Measurements from ENCODE around the gene C2orf92.
"Not testable (repeated sequence)": the region's sequence is repeated elsewhere in the genome, so short reads cannot be mapped to it uniquely, and the experiment has no call there.

C2orf92 gene

DNA sequence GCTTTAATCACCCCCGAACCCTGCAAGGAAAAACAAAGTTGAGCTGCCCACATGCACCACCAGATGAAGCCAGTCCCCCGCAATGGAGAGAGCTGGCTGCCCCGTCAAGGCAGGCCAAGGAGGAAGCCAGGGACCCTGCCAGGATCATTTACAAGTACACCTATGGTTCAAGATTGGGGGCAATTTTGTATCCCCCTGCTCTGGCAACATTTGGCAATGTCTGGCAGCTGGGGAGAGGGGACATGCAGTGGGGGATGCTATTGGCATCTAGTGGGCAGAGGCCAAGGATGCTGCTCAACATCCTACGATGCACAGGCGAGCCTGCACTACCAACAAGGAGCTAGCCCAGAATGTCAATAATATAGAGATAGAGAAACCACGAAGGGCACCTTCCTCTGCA, 7.6 kb upstream of the C2orf92 start:
- Histone ChIP-seq H3K9ac (ENCODE audit: low read depth, low read length) (peak overlapping the region; percentile 93), H3K27me3 (ENCODE audit: control insufficient read depth, insufficient read depth, low read length) (no peaks in the 10 kb centered on the region), H3K4me2 (ENCODE audit: low read length) (peak overlapping the region; percentile 81), H3K4me3 (ENCODE audit: low read length) (peak overlapping the region; percentile 71), H3K9me3 (replicated peaks; ENCODE audit: low read length) (no peaks in the 10 kb centered on the region), H3K4me1 (ENCODE audit: control insufficient read depth, insufficient read depth, low read length) (peaks cover 29% of the 10 kb centered on the region), H3K36me3 (ENCODE audit: insufficient read depth, low read length) (peaks cover 27% of the 10 kb centered on the region)

DNA sequence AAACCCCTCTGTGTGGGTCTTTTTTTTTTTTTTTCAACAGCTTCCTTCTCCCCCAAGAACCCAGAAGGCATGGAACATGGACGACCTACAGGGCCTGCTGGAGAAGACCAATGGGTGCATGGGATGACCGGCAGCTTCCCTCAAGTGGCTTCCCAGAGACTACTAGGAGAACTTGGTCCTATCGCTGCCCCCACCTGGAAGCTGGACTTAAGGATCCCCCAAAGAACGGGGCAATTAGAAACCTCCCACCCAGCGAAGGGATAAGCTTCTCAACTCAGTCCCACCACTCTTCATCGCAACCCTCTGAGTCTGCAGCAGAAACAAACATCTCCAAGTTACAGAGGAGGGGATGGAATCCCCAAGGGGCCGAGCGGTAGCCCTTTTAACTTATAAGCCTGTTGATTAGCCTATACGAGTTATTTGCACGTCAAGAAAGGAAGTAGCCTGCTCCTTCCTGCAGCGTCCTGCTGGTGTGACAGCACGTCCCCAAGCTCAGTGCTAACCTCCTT, 7.1 kb upstream of the C2orf92 start:
- Histone ChIP-seq H3K4me3 (ENCODE audit: low read length) (peak overlapping the region; percentile 71), H3K9me3 (replicated peaks; ENCODE audit: low read length) (no peaks in the 10 kb centered on the region), H3K27me3 (ENCODE audit: control insufficient read depth, insufficient read depth, low read length) (no peaks in the 10 kb centered on the region), H3K4me1 (ENCODE audit: control insufficient read depth, insufficient read depth, low read length) (peaks cover 29% of the 10 kb centered on the region), H3K4me2 (ENCODE audit: low read length) (peak overlapping the region; percentile 81), H3K9ac (ENCODE audit: low read depth, low read length) (peak overlapping the region; percentile 93), H3K36me3 (ENCODE audit: insufficient read depth, low read length) (peaks cover 22% of the 10 kb centered on the region)

DNA sequence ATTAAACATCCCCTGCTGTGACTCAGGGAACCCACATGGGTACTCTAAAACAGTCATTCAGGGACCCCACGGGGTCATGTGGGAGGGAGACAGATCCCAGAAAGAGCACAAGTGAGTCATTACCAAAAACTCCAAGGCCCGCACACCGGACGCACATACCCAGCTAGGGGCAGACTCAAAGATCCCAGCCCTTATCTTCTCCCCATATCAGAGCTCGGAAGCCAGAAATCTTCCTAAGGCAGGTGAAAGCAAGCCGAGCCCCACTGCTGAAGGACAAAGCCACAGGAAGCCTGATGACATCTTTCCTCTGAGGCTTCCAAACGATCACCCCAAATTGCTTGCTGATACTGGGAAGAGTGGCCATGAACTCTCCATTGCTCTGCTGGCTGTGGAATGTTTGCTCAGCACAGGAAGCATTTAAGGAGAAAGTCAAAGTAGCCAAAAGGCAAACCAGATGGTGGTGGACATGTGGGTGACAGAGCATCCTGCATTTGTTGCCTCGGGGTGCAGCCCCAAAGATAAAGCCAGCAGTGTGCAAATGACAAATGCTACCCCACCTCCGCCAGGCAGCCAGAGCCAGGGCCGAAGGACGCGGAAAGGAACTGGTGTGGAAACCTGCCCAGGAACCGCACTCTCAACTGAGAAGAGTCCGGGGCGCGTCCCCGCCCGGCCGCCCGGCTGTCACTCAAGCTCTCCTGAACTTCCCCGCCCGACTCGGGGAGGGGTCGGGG, 6.5 kb upstream of the C2orf92 start:
- H3K36me3 ChIP-seq (ENCODE audit: insufficient read depth, low read length): peaks cover 16% of the 10 kb centered on the region
- H3K4me3 ChIP-seq (ENCODE audit: low read length): peak overlapping the region; percentile 71
- peak overlapping the region; percentile 93 for H3K9ac ChIP-seq (ENCODE audit: low read depth, low read length)

DNA sequence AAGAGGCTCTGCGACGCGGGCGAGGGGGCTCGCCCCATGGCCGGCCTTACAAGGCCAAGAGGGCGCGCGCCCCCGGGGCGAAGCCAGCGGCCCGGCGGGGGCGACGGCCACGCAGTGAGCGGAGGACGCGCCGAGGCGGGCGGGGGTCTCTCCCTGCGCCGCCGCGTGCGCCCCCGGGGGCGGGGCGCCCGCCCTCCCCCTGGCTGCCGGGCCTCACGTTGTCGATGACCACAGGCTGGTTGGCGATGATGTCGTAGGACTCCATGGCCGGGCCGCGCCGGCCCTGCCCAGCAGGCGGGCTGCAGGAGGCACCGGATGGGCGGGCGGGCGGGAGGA, 5.9 kb upstream of the C2orf92 start:
- H3K36me3 ChIP-seq (ENCODE audit: insufficient read depth, low read length): peaks cover 11% of the 10 kb centered on the region
- H3K9ac ChIP-seq (ENCODE audit: low read depth, low read length): peak overlapping the region; percentile 93
- H3K4me2 ChIP-seq (ENCODE audit: low read length): peak overlapping the region; percentile 81
- H3K27me3 ChIP-seq (ENCODE audit: control insufficient read depth, insufficient read depth, low read length): no peaks in the 10 kb centered on the region
- no peaks in the 10 kb centered on the region for H3K9me3 ChIP-seq (replicated peaks; ENCODE audit: low read length)
- H3K4me3 ChIP-seq (ENCODE audit: low read length): peak overlapping the region; percentile 71
- H3K4me1 ChIP-seq (ENCODE audit: control insufficient read depth, insufficient read depth, low read length): peaks cover 29% of the 10 kb centered on the region

More for the DNA sequence above, 6.5 kb upstream of the C2orf92 start:
- H3K4me1 ChIP-seq (ENCODE audit: control insufficient read depth, insufficient read depth, low read length): peaks cover 29% of the 10 kb centered on the region
- H3K27me3 ChIP-seq (ENCODE audit: control insufficient read depth, insufficient read depth, low read length): no peaks in the 10 kb centered on the region
- H3K4me2 ChIP-seq (ENCODE audit: low read length): peak overlapping the region; percentile 81
- no peaks in the 10 kb centered on the region for H3K9me3 ChIP-seq (replicated peaks; ENCODE audit: low read length)

DNA sequence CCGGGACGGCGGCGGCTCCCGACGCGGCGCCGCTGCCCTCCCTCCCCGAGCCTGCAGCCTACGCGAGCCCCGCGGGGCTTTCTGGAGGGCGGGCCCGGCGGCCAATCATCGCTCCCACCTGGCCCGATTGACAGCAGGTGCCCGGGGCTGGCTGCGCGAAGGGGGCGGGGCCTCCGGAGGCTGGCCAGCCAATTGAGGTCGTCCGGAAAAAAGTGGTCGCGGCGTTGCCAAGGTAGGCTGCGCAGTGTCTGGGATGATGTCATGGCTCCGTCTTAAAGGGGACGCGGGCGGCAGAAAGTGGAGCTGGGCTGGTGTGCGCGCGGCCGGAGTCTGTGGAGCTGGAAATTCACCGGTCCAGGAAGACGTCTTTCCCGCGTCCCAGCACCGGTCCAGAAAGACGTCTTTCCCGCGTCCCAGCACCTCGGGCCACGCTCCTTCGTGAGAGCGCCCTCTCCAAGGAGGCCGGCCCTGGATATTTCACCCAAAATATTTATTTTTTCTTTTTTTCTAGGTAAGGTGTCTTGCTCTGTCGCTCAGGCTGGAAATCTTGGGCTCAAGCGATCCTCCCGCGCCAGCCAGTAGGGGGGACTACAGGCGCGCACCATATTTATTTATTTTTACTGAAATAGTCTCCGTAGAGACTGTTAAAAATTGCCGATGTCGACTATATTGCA, 5.4 kb upstream of the C2orf92 start, which contains the start of gene ACTR1B:
Gene ACTR1B (minus strand): TSS at position 83 of the 674 bp plus-strand sequence. CDS start 154 bp downstream, outside the sequence.
- H3K4me2 ChIP-seq (ENCODE audit: low read length): peak within 1 kb of the TSS; percentile 91
- H3K9me3 ChIP-seq (replicated peaks; ENCODE audit: low read length): no peaks in the 10 kb centered on the region
- peaks cover 6% of the 10 kb centered on the region for H3K36me3 ChIP-seq (ENCODE audit: insufficient read depth, low read length)
- H3K4me1 ChIP-seq (ENCODE audit: control insufficient read depth, insufficient read depth, low read length): peaks cover 29% of the 10 kb centered on the region
- peak within 1 kb of the TSS; percentile 71 for H3K4me3 ChIP-seq (ENCODE audit: low read length)
- H3K27me3 ChIP-seq (ENCODE audit: control insufficient read depth, insufficient read depth, low read length): no peaks in the 10 kb centered on the region
- peak within 1 kb of the TSS; percentile 93 for H3K9ac ChIP-seq (ENCODE audit: low read depth, low read length)

DNA sequence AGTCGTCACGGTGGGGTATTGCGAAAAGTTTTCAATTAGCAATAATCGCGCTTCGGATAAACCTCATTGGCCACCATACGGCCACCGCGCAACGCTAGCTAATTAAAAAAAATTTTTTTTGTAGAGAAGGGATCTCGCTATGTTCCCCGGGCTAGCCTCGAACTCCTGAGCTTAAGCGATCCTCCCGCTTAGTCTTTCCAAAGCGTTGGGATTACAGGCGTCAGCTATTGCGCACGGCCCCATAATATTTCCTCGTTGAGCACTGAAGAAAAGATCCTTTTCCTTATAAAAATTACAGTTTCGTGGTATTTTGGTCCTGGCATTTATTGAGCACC, 4.9 kb upstream of the C2orf92 start:
- H3K9me3 ChIP-seq (replicated peaks; ENCODE audit: low read length): no peaks in the 10 kb centered on the region
- H3K36me3 ChIP-seq (ENCODE audit: insufficient read depth, low read length): peaks cover 4% of the 10 kb centered on the region
- H3K4me1 ChIP-seq (ENCODE audit: control insufficient read depth, insufficient read depth, low read length): peaks cover 29% of the 10 kb centered on the region
- H3K4me2 ChIP-seq (ENCODE audit: low read length): peak overlapping the region; percentile 91
- no peaks in the 10 kb centered on the region for H3K27me3 ChIP-seq (ENCODE audit: control insufficient read depth, insufficient read depth, low read length)
- H3K4me3 ChIP-seq (ENCODE audit: low read length): peak overlapping the region; percentile 71
- peak overlapping the region; percentile 93 for H3K9ac ChIP-seq (ENCODE audit: low read depth, low read length)

DNA sequence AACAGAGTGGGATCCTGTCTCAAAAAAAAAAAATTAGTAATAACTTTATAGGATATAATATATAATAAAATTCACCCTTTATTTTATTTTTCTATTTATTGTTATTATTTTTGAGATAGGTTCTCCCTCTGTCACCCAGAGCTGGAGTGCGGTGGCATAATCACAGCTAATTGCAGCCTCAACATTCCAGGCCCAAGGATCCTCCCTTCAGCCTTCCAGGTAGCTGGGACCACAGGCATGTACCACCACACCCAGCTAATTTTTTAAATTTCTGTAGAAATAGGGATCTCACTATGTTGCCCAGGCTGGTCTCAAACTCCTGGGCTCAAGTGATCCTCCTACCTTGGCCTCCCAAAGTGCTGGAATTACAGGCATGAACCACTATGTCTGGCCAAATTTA, 958 bp downstream of the C2orf92 start:
- no peak overlapping the region for H3K4me2 ChIP-seq (ENCODE audit: low read length)
- H3K36me3 ChIP-seq (ENCODE audit: insufficient read depth, low read length): no peaks in the 10 kb centered on the region
- H3K9ac ChIP-seq (ENCODE audit: low read depth, low read length): no peak overlapping the region
- no peaks in the 10 kb centered on the region for H3K4me1 ChIP-seq (ENCODE audit: control insufficient read depth, insufficient read depth, low read length)
- H3K27me3 ChIP-seq (ENCODE audit: control insufficient read depth, insufficient read depth, low read length): no peaks in the 10 kb centered on the region
- H3K4me3 ChIP-seq (ENCODE audit: low read length): no peak overlapping the region
- no peaks in the 10 kb centered on the region for H3K9me3 ChIP-seq (replicated peaks; ENCODE audit: low read length)

DNA sequence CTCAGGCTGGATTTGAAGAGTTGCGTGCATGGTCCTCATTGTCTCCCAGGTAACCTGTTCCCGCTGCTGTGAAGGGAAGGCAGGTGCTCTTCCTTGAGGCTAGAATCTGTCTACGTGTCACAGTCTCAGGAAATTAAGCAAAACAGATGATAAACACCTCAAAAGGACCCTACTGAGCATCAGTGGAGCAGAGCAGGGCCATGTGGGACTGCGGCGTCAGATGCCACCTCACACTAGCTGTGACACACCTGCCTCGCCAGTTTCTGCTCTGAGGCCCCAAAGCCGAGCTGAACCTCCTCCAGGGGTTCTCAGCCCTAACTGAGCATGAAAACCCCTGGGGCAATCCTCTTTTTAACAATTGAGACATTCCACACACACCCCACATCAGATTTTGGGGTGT, 2.0 kb downstream of the C2orf92 start:
- no peak overlapping the region for H3K9ac ChIP-seq (ENCODE audit: low read depth, low read length)
- no peaks in the 10 kb centered on the region for H3K36me3 ChIP-seq (ENCODE audit: insufficient read depth, low read length)
- no peaks in the 10 kb centered on the region for H3K27me3 ChIP-seq (ENCODE audit: control insufficient read depth, insufficient read depth, low read length)
- no peaks in the 10 kb centered on the region for H3K9me3 ChIP-seq (replicated peaks; ENCODE audit: low read length)
- H3K4me2 ChIP-seq (ENCODE audit: low read length): no peak overlapping the region
- H3K4me1 ChIP-seq (ENCODE audit: control insufficient read depth, insufficient read depth, low read length): no peaks in the 10 kb centered on the region
- H3K4me3 ChIP-seq (ENCODE audit: low read length): no peak overlapping the region

DNA sequence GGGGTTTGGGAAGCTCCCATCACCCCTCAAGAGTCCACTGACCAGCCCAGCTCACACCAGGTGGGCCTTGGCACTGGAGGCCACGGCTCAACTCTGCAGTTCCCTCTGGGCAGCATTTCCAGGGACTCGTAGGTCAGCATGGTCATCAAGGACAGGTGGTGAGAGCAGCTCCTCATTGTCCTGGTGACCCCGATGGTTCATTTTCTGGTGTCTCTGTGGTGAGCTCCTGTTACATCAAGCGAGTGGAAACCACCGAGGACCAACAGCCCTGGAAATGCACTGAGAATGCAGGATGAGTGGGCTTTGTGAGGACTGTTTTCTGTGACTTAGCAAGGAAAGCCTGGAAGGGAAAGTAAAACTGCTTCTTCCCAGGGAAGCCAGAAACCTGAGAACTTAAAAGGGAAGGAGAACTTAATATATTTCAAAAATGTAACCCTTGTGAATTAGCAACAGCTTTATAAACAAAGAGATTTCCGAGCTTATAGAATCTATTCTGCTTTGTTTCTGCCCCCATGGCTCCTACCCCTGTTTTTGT, 3.2 kb downstream of the C2orf92 start:
- H3K4me2 ChIP-seq (ENCODE audit: low read length); H3K27me3 ChIP-seq (ENCODE audit: control insufficient read depth, insufficient read depth, low read length); H3K9me3 ChIP-seq (replicated peaks; ENCODE audit: low read length); H3K36me3 ChIP-seq (ENCODE audit: insufficient read depth, low read length); H3K4me3 ChIP-seq (ENCODE audit: low read length); H3K4me1 ChIP-seq (ENCODE audit: control insufficient read depth, insufficient read depth, low read length); H3K9ac ChIP-seq (ENCODE audit: low read depth, low read length): not testable (repeated sequence)

DNA sequence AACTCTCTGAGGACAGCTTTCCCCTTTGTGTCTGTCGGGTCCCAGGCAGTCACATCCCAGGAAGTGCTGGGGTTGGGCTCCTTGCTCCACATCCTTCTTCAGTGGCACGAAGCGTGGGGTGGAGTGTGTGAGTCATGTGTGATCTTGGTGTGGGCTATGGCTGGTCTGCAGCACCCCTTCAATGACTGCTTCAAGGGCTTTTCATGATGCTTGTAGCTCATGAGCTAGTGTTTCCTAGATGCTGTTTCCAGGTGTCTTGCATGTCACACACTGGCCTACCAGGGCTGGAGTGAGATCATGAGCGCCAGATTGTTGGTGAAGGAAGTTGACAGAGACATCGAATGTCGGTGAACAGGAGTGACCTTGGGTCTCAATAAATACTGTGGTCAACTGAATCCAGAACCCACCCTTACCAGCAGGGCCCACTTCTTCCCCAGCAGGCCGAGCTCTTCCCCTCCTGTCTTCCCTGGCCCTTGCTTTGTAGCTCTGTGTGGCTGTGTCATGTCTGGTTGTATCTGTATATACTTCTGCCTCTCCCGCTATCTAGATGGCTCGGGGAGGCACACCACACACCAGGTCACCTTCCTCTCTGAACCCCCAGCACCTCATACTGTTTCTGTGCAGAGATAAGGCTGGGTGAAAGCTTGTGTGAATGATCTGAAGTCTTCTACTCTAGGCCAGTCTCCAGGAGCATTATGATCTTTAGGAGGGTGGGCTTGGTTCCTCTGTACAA, 3.8 kb downstream of the C2orf92 start:
- no peak overlapping the region for H3K9ac ChIP-seq (ENCODE audit: low read depth, low read length)
- no peaks in the 10 kb centered on the region for H3K4me1 ChIP-seq (ENCODE audit: control insufficient read depth, insufficient read depth, low read length)
- no peaks in the 10 kb centered on the region for H3K9me3 ChIP-seq (replicated peaks; ENCODE audit: low read length)
- no peak overlapping the region for H3K4me2 ChIP-seq (ENCODE audit: low read length)
- H3K36me3 ChIP-seq (ENCODE audit: insufficient read depth, low read length): no peaks in the 10 kb centered on the region
- no peak overlapping the region for H3K4me3 ChIP-seq (ENCODE audit: low read length)
- no peaks in the 10 kb centered on the region for H3K27me3 ChIP-seq (ENCODE audit: control insufficient read depth, insufficient read depth, low read length)

DNA sequence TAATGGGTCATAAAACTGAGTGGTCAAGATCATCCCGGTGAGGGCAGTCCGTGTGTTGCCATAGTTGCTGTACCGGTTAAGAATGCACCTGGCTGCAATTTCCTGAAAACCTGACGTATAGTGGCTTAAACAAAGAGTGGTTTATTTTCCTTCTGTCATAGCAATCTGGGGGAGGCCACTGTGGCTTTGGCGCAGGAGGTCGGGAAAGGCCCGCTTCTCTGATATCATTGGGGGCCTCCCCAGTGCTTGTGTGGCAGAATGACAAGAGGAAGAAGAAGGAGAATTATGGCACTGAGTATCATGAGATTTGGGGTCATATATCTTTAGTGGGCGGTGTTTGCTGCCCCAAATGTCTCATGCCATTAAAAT, 4.4 kb downstream of the C2orf92 start:
- Histone ChIP-seq H3K9me3 (replicated peaks; ENCODE audit: low read length) (no peaks in the 10 kb centered on the region), H3K4me1 (ENCODE audit: control insufficient read depth, insufficient read depth, low read length) (no peaks in the 10 kb centered on the region), H3K9ac (ENCODE audit: low read depth, low read length) (no peak overlapping the region), H3K4me2 (ENCODE audit: low read length) (no peak overlapping the region), H3K27me3 (ENCODE audit: control insufficient read depth, insufficient read depth, low read length) (no peaks in the 10 kb centered on the region), H3K4me3 (ENCODE audit: low read length) (no peak overlapping the region), H3K36me3 (ENCODE audit: insufficient read depth, low read length) (no peaks in the 10 kb centered on the region)

All from skeletal muscle satellite cell (primary cell).